ENCODE measurements around the gene ANKIB1.
A peak's percentile ranks its signal among the peaks of the same experiment; 100 is the strongest.
"Not testable (repeated sequence)": the region's sequence is repeated elsewhere in the genome, so short reads cannot be mapped to it uniquely, and the experiment has no call there.

ANKIB1 gene

GRCh38 chr7:92245487-92246359 lies at the start of gene ANKIB1, which contains the start of gene KRIT1:
Gene ANKIB1, plus strand, starts transcription at chr7:92245974. Its CDS starts 49,005 bp downstream, at chr7:92294979.
Gene KRIT1, minus strand, starts transcription at chr7:92245914. Its CDS starts 3,779 bp downstream, at chr7:92242135.
- DNase-seq: peak; percentile 79

GRCh38 chr7:92200791-92201190 lies 45.0 kb upstream of the ANKIB1 start:
- no peak for DNase-seq

GRCh38 chr7:92205987-92206386 lies 39.8 kb upstream of the ANKIB1 start:
- DNase-seq: no peak

- DNase-seq: no peak
These were observed 39.1 kb upstream of the ANKIB1 start for GRCh38 chr7:92206672-92207071.

GRCh38 chr7:92221766-92222165 lies 24.0 kb upstream of the ANKIB1 start:
- DNase-seq: no peak

- no peak for DNase-seq
These were observed 18.8 kb upstream of the ANKIB1 start for GRCh38 chr7:92226981-92227380.

GRCh38 chr7:92228100-92228499 lies 17.7 kb upstream of the ANKIB1 start:
- DNase-seq: no peak

GRCh38 chr7:92228742-92229141 lies 17.0 kb upstream of the ANKIB1 start:
- DNase-seq: no peak

- no peak for DNase-seq
These were observed 15.2 kb upstream of the ANKIB1 start for GRCh38 chr7:92230547-92230946.

- no peak for DNase-seq
These were observed 2.8 kb upstream of the ANKIB1 start for GRCh38 chr7:92242972-92243371.

GRCh38 chr7:92244808-92245486 lies 827 bp upstream of the ANKIB1 start:
- DNase-seq: peak; percentile 8

- peak; percentile 9 for DNase-seq
These were observed 757 bp downstream of the ANKIB1 start for GRCh38 chr7:92246360-92247101.

GRCh38 chr7:92250603-92251002 lies 4.8 kb downstream of the ANKIB1 start:
- no peak for DNase-seq

- DNase-seq: no peak
These were observed 5.4 kb downstream of the ANKIB1 start for GRCh38 chr7:92251181-92251580.

GRCh38 chr7:92253251-92253650 lies 7.5 kb downstream of the ANKIB1 start:
- DNase-seq: no peak

GRCh38 chr7:92254800-92255199 lies 9.0 kb downstream of the ANKIB1 start:
- not testable (repeated sequence) for DNase-seq

GRCh38 chr7:92255308-92255707 lies 9.5 kb downstream of the ANKIB1 start:
- DNase-seq: no peak

- no peak for DNase-seq
These were observed 13.3 kb downstream of the ANKIB1 start for GRCh38 chr7:92259062-92259461.

GRCh38 chr7:92259610-92260247 lies 14.0 kb downstream of the ANKIB1 start:
- no peak for DNase-seq

- no peak for DNase-seq
These were observed 14.5 kb downstream of the ANKIB1 start for GRCh38 chr7:92260248-92260781.

GRCh38 chr7:92266415-92267241 lies 20.9 kb downstream of the ANKIB1 start:
- no peak for DNase-seq

- no peak for DNase-seq
These were observed 23.1 kb downstream of the ANKIB1 start for GRCh38 chr7:92268921-92269320.

All from activated CD4-positive, alpha-beta T cell treated with anti-CD3 and anti-CD28 coated beads for 1 hour (primary cell).